Gastroesophageal sphincter (tissue), 4 donors: ENCODE results near the gene FEM1B. TPM values are rescaled to one million over a fixed set of nuclear protein-coding genes. Genes with fewer than 3 reads are reported as not detected.

Experiments
- ATAC-seq: fragments of 150-250 bp; one replicate; pipeline ENCODE4 v1.9.1; 2016; ENCODE audit warnings: mild to moderate bottlenecking, moderate library complexity
- H3K27ac ChIP-seq, 4 donors: fragments of 200-600 bp; sonication (generic) in 3 of 4; 1 replicate in 3 of 4; 2 replicates in 1 of 4; pipeline ENCODE4 v1.5.1; 2016 to 2019
- H3K27me3 ChIP-seq: fragments of 200-600 bp; sonication (generic); one replicate; pipeline ENCODE4 v1.5.1; 2019
- H3K36me3 ChIP-seq, 2 donors: fragments of 200-600 bp; sonication (generic); one replicate each; pipeline ENCODE4 v1.5.1; 2019; ENCODE audit warnings: control low read depth in 1 of 2
- H3K4me1 ChIP-seq, 3 donors: fragments of 200-600 bp; sonication (generic); 1 replicate in 2 of 3; 2 replicates in 1 of 3; pipeline ENCODE4 v1.5.1; 2016 to 2019; ENCODE audit warnings: control low read depth in 2 of 3
- H3K4me3 ChIP-seq, 2 donors: fragments of 200-600 bp; sonication (generic); one replicate each; pipeline ENCODE4 v1.5.1; 2019; ENCODE audit warnings: mild to moderate bottlenecking in 1 of 2, moderate library complexity in 1 of 2
- H3K9me3 ChIP-seq, 3 donors: fragments of 200-600 bp; sonication (generic); one replicate each; pipeline ENCODE4 v1.5.1; 2017 to 2019; ENCODE audit warnings: control low read depth in 2 of 3
- EP300 ChIP-seq: sonication (generic); formaldehyde crosslinking; IDR thresholded peaks from one replicate; pipeline ENCODE4 v1.6.1; 2017; ENCODE audit warnings: antibody characterized with exemption, mild to moderate bottlenecking
- POLR2A ChIP-seq, 2 donors: fragments of 450-650 bp; IDR thresholded peaks; one replicate each; pipeline ENCODE4 v1.6.1; 2017; ENCODE audit warnings: antibody characterized with exemption in 2 of 2, mild to moderate bottlenecking in 2 of 2, moderate library complexity in 1 of 2
- POLR2AphosphoS5 ChIP-seq: sonication (generic); formaldehyde crosslinking; IDR thresholded peaks from one replicate; pipeline ENCODE4 v1.6.1; 2017; ENCODE audit warnings: antibody characterized with exemption
- WGBS, 2 donors: methylation state at CpG; one replicate each; pipeline ENCODE4 v1.1.5; 2018; ENCODE audit warnings: low coverage in 1 of 2; 5-methylcytosine and 5-hydroxymethylcytosine counted together
- total RNA-seq, 4 donors: library from RNA; depleted of rRNA; stranded (reverse); fragments of >200 nt; gene quantifications; one replicate each; pipeline ENCODE4 v1.1.0, GENCODE V29; 2016
- TF ChIP-seq, protein P1 (sequence below), 4 experiments: fragments of 200-600 bp in 2 of 4; fragments of 450-650 bp in 2 of 4; sonication (generic) in 1 of 4; IDR thresholded peaks; one replicate each; pipeline ENCODE4 v1.5.1; 2017 to 2019; ENCODE audit warnings: antibody characterized with exemption in 4 of 4, mild to moderate bottlenecking in 2 of 4, moderate library complexity in 2 of 4

FEM1B gene
- total RNA-seq, 4 donors from 2014 or later, result 64.8 to 71.7 (median 67.5) TPM

DNA sequence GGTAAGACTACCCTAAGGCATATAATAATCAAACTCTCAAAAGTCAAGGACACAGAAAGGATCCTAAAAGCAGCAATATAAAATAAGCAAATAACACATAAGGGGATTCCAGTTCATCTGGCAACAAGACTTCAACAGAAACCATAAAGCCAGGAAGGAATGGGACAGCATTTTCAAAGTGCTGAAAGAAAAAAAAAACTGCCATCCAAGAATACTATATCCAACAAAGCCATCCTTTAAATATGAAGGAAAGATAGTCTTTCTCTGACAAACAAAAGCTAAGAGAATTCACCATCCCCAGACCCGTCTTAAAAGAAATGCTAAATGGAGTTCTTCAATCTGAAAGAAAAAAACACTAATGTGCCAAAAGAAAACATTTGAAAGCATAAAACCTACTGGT is 33.3 kb upstream of the FEM1B start:
- Histone ChIP-seq H3K4me1 (no peaks in the 10 kb centered on the region), H3K27me3 (no peaks in the 10 kb centered on the region), H3K9me3 (peaks cover 0 to 22% (median 0%) of the 10 kb centered on the region in 3 donors), H3K27ac (no peak overlapping the region), H3K4me3 (no peak overlapping the region), H3K36me3 (no peaks in the 10 kb centered on the region)
- WGBS, 2 donors, result 100% methylated on average over 1 of the region's 1 CpG
- no peak for ATAC-seq
- TF ChIP-seq EP300 (no peak), POLR2A (IDR thresholded peaks at IDR 0.05) (no peak), POLR2AphosphoS5 (no peak)
- TF ChIP-seq, protein P1, sequence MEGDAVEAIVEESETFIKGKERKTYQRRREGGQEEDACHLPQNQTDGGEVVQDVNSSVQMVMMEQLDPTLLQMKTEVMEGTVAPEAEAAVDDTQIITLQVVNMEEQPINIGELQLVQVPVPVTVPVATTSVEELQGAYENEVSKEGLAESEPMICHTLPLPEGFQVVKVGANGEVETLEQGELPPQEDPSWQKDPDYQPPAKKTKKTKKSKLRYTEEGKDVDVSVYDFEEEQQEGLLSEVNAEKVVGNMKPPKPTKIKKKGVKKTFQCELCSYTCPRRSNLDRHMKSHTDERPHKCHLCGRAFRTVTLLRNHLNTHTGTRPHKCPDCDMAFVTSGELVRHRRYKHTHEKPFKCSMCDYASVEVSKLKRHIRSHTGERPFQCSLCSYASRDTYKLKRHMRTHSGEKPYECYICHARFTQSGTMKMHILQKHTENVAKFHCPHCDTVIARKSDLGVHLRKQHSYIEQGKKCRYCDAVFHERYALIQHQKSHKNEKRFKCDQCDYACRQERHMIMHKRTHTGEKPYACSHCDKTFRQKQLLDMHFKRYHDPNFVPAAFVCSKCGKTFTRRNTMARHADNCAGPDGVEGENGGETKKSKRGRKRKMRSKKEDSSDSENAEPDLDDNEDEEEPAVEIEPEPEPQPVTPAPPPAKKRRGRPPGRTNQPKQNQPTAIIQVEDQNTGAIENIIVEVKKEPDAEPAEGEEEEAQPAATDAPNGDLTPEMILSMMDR (IDR thresholded peaks at IDR 0.05), result no peak

DNA sequence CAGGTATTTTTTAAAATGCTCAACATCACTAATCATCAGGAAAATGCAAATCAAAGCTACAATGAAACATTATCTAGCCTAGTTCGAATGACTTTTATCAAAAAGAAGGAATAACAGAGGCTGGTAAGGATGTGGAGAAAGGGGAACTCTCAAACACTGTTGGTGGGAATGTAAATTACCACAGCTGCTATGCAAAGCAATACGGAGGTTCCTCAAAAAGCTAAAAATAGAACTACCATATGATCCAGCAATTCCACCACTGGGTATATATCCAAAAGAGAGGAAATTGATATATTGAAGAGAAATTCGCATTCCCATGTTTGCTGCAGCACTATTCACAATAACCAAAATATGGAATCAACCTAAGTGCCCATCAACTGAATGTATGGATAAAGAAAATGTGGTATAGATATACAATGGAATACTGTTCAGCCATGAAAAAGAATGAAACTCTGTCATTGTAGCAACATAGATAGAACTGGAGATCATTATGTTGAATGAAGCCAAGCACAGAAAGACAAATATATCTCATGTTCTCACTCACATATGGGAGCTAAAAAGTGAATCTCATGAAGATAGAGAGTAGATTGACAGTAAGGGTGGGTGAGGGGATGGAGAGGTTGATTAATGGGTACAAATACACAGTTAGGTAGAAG is 28.4 kb upstream of the FEM1B start:
- Histone ChIP-seq H3K27ac (no peak overlapping the region), H3K27me3 (no peaks in the 10 kb centered on the region), H3K4me3 (no peak overlapping the region), H3K36me3 (no peaks in the 10 kb centered on the region), H3K4me1 (peaks cover 0 to 5% (median 0%) of the 10 kb centered on the region in 3 donors), H3K9me3 (peaks cover 0 to 11% (median 0%) of the 10 kb centered on the region in 3 donors)
- TF ChIP-seq, protein P1 (IDR thresholded peaks at IDR 0.05), result no peak
- TF ChIP-seq EP300 (no peak), POLR2AphosphoS5 (no peak), POLR2A (IDR thresholded peaks at IDR 0.05) (no peak)
- 51 to 72% methylated on average over 3 of the region's 3 CpGs for WGBS, 2 donors
- no peak for ATAC-seq

DNA sequence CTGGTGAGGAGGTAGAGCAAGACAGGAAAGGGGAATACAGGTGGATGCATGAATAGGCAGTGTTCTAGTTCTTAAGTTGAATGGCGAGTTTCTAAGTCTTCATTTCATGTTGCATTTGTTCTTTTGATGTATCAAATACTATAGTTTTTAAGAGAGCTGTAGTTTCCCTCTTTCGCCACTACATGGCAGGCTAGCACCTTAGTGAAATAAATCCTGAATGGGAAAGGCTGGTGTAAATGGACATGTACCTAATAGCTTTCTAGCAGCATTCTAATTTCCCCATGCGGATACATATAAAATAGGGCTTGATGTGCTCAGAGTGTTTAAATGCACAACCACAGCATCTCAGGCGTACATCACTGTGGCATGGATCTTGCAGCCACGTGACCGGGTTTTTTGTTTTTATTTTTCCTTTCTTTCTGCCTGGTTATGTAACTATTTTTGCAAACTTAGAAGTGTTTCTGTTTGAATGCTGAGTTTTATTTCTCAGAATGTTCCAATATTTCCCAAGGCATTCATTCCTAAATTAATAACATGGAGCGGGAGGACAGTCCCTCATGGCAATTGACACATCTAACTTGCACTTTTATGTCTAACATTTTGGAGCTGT is 24.5 kb upstream of the FEM1B start:
- H3K27ac ChIP-seq, result no peak overlapping the region
- H3K4me3 ChIP-seq, result no peak overlapping the region
- no peaks in the 10 kb centered on the region for H3K27me3 ChIP-seq
- 13 to 24% methylated on average over 6 to 7 of the region's 7 CpGs for WGBS, 2 donors
- ATAC-seq, result peak; percentile 20
- H3K9me3 ChIP-seq, result no peaks in the 10 kb centered on the region
- peaks cover 0 to 23% (median 3%) of the 10 kb centered on the region in 3 donors for H3K4me1 ChIP-seq
- TF ChIP-seq EP300, result no peak
- TF ChIP-seq, protein P1 (IDR thresholded peaks at IDR 0.05), result peak; percentile 82 to 89 (median 86)
- H3K36me3 ChIP-seq, result no peaks in the 10 kb centered on the region

DNA sequence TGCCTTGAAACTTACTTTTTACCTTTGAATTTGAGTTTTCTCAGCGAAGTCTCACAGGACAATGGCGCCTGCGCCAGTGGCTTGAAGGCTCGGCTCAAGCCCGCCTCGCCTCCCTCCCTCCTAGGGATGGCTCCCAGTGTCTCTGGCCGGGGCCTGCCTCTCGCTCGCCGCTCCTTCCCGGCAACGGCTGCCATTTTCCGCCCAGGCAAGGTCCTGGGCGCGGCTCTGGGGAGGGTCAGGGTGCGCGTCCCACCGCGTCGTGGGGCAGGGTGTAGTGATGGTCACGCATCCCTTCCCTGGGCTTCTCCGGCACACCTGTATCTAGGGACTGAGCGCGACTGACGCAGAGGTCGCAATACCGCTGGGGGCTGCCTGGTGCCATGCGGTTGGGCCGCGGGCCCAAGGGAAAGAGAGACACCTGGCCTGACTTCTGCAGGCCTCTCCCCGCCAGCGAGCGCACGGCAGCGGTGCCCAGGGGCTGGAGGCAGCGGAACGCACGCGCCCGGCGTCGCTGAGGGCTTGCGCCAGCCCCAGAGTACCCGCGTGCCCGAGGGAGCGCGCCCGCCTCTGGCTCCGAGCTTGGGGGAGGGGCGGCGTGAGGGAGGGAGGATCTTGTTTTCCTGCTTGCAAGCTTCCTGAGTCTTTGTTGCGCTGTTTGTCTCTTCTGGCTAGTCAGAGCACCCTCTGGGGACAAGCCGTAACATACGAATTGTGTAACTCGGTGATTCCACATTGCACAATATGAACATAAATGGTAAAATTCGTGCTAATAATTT is 20.7 kb upstream of the FEM1B start:
- 0 to 7% methylated on average over 1 to 19 of the region's 57 CpGs for WGBS, 2 donors

More for the DNA sequence above, 20.7 kb upstream of the FEM1B start:
- TF ChIP-seq POLR2AphosphoS5 (peak; percentile 90), POLR2A (IDR thresholded peaks at IDR 0.05) (peak; percentile 65 to 74)
- TF ChIP-seq, protein P1 (IDR thresholded peaks at IDR 0.05), result no peak
- Histone ChIP-seq H3K9me3 (no peaks in the 10 kb centered on the region), H3K4me3 (peak overlapping the region; percentile 36 to 68), H3K36me3 (no peaks in the 10 kb centered on the region), H3K4me1 (peaks cover 0 to 23% (median 3%) of the 10 kb centered on the region in 3 donors), H3K27ac (peak overlapping the region; percentile 52 to 93 (median 83)), H3K27me3 (no peaks in the 10 kb centered on the region)
- ATAC-seq, result peak; percentile 96
